HG02610 (cell line): ENCODE data around the gene SLC24A2.

Experiments used
- ATAC-seq: cut with Tn5 transposase; IDR thresholded peaks from one replicate; pipeline ENCODE4 v1.9.1; 2021; ENCODE audit warnings: mild to moderate bottlenecking, moderate library complexity; ENCODE audit not compliant: unreplicated experiment

Gene SLC24A2

DNA sequence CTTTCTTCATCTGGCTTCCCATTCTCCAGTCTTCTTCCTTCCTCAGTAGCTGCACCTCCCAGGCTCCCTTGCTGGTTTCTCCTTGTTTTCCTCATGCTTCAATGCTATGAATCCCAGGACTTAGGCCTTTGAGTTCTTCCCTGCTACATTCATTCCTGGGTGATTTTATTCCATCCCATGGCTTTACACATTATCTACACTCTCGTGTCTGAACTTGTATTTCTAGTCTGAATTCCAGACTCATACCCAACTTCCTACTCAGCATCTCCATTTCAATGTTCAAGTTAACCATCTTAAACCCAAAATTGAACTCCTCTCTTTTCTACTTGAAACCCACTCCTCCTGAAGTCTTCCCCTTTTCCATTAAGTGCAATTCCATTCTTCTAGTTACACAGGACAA lies 20.0 kb downstream of the SLC24A2 start:
- ATAC-seq, result no peak

GRCh38 chr9:19759066-19759465 lies 29.8 kb downstream of the SLC24A2 start:
- ATAC-seq, result no peak

DNA sequence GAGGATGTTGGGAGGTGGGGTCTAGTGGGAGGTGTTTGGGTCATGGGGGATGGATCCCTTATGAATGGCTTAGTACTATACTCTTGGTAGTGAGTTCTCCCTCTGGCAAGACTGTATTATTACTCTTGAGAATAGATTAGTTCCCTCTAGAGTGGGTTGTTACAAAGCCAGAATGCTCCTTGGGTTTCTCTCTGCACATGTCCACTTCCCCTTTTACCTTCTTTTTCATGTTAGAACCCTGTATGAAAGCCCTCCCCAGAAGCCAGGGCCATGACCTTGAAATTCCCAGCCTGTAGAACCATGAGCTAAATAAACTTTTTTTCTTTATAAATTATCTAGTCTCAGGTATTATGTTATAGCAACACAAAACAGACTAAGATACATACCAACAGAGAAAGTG lies 31.1 kb downstream of the SLC24A2 start:
- ATAC-seq, result no peak

DNA sequence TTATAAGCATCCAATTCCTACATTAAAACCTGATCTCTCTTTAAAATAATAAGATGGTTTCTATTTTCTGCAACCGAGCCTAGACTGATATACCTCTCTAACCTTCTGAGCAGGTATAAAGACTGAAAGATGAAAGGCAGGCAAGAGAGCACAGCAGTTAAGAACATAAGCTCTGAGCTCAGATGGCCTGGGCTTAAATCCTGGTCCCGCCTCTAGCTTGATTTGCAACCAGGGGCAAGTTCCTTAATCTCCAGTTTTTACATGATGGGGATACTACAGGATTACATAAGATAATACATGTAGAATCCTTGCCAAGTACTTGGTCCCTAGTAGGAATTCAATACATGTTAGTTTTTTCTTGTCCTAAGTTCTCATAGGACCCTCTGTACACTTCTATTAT lies 33.9 kb downstream of the SLC24A2 start:
- no peak for ATAC-seq

GRCh38 chr9:19748278-19749126 lies 40.3 kb downstream of the SLC24A2 start:
- ATAC-seq, result no peak

GRCh38 chr9:19746223-19746622 lies 42.6 kb downstream of the SLC24A2 start:
- ATAC-seq, result no peak

DNA sequence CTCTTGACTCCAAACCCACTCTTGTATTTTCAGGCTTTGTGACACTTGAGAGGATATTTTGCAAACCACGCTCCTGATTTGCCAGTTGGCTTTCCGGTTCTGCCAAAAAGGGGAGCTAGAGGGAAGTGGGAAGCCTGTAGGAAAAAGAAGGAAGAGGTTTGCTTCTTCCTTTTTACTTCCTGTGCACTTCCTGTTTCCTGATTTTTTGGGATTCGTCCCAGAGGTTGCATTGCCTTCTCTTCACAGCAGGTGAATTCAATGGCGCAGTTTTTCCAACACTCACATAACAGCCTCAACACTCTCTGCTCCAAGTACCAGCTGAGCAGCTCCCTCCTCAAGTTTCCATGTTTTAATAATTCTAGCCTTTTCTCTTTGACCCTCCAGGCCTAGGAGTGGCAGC lies 47.7 kb downstream of the SLC24A2 start:
- no peak for ATAC-seq
